Islet of Langerhans (tissue), 1 donor: ENCODE measurements around the gene AFTPH.

Source experiments
- FAIRE-seq: peaks from one replicate; lab custom pipeline; 2011; peaks lifted over from hg19 to GRCh38; lab: Jason Lieb, UNC

The AFTPH gene

GRCh38 chr2:64542071-64543007, 18.2 kb downstream of the AFTPH start:
- FAIRE-seq = no peak

GRCh38 chr2:64543008-64543697, 19.0 kb downstream of the AFTPH start:
- no peak for FAIRE-seq

- FAIRE-seq = no peak
Measured at GRCh38 chr2:64548761-64549160, 24.6 kb downstream of the AFTPH start.

- no peak for FAIRE-seq
Measured at GRCh38 chr2:64550042-64550441, 25.9 kb downstream of the AFTPH start.

- no peak for FAIRE-seq
Measured at GRCh38 chr2:64551851-64552250, 27.7 kb downstream of the AFTPH start.

GRCh38 chr2:64554117-64554516, 30.0 kb downstream of the AFTPH start:
- FAIRE-seq = no peak

GRCh38 chr2:64558445-64559081, 34.4 kb downstream of the AFTPH start:
- FAIRE-seq = no peak

GRCh38 chr2:64562148-64562784, 38.1 kb downstream of the AFTPH start:
- no peak for FAIRE-seq

GRCh38 chr2:64563436-64563938, 39.4 kb downstream of the AFTPH start:
- no peak for FAIRE-seq

- FAIRE-seq = no peak
Measured at GRCh38 chr2:64565949-64566710, 42.0 kb downstream of the AFTPH start.

GRCh38 chr2:64567473-64567872, 43.3 kb downstream of the AFTPH start:
- FAIRE-seq = no peak

GRCh38 chr2:64568836-64569235, 44.7 kb downstream of the AFTPH start:
- no peak for FAIRE-seq

GRCh38 chr2:64574871-64575270, 50.7 kb downstream of the AFTPH start:
- no peak for FAIRE-seq

GRCh38 chr2:64581018-64581417, 56.9 kb downstream of the AFTPH start:
- FAIRE-seq = no peak

- FAIRE-seq = no peak
Measured at GRCh38 chr2:64581777-64582539, 57.8 kb downstream of the AFTPH start.

GRCh38 chr2:64582774-64583340, 58.7 kb downstream of the AFTPH start:
- peak; percentile 60 for FAIRE-seq

- FAIRE-seq = no peak
Measured at GRCh38 chr2:64586054-64586453, 61.9 kb downstream of the AFTPH start.

GRCh38 chr2:64586883-64587481, 62.9 kb downstream of the AFTPH start:
- FAIRE-seq = peak; percentile 87

GRCh38 chr2:64587561-64587960, 63.4 kb downstream of the AFTPH start:
- no peak for FAIRE-seq

GRCh38 chr2:64591188-64591587, 67.1 kb downstream of the AFTPH start:
- no peak for FAIRE-seq
